Measurements from ENCODE around the gene POLD1.
"Not testable (repeated sequence)": the region's sequence is repeated elsewhere in the genome, so short reads cannot be mapped to it uniquely, and the experiment has no call there.

The POLD1 gene

DNA sequence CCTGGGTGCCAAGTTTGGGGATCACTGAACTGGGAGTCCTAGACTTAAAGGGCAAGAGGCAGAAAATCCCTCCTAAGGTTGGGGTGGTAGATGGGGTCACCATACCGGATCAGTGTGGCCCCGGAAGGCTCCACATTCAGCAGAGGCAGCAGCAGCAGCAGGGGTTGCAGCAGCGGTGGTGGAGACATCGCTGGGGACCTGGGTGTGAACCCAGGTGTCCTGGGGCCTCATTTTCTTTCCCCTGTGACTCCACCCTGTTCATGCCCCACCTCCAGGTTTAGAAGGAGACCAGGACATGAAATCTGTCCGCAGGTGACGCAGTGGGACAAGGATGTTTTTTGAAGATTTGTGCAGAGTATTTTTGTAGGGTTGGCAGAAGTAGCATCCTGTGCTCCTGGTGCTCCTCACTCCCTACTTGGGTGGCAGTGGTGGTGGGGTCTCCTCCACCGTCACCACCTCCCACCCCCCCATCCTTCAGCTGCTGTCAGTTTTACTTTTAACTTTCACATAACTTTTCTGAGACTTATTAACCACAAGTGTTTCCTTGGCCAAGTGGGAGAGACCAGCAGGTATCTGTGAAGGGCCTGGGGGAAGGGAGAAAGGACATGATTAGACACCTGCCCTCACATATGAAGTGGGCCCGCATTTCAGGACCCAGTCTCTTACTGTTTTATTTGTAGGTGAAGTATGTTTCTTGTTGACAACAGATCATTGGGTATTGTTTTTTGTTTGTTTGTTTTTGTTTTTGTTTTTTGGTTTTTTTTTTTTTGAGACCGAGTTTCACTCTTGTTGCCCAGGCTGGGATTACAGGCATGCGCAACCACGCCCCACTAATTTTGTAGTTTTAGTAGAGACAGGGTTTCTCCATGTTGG lies 18.5 kb upstream of the POLD1 start, which contains the start of gene NAPSA:
Gene NAPSA, minus strand, starts transcription at position 206 of the 873 bp plus-strand sequence. Its CDS starts 18 bp downstream, at position 188.
- DNase-seq = no peak

DNA sequence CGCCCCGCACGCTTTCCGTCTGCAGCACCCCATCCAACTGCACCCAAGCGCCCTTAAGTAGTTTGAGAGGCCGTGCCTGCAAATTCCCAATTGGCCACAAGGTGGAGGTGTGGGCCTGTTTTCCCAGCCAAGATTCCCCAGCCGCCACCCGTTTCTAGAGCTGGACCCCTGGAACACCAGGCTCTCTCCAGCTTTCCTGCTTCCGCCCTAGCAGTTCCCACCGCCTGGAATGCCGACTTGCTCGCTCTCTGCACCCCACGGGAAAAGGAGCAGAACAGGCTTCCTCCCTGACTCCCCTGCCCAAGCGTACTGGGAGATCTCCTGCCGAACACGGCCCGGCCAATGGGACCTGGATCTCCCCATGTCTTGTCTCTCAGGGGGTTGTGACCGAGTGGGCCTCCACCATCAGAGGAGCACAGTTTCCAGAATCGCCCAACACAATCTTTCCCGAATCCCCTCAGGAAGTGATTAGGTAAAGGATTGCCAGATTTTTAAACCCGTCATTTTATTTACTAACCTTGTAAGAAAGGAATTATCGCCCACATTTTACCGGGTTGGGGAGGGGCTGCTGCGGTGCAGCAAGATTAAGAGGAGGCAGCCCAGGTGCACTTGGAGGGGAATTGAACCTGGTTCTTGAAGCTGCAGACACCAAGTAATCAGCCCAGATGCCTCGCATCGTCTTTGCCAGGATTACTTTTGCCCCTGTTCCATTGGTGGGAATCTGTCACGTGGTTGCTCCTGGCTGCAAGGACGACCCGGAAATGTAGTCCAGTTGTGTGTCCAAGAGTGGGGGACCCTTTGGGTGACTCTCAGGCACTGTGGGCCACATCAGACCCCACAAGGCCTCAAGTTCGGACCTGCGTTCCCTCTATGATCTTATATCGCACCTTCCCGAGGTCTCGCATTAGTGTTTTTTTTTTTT lies 15.2 kb upstream of the POLD1 start:
- DNase-seq = peak; percentile 94

DNA sequence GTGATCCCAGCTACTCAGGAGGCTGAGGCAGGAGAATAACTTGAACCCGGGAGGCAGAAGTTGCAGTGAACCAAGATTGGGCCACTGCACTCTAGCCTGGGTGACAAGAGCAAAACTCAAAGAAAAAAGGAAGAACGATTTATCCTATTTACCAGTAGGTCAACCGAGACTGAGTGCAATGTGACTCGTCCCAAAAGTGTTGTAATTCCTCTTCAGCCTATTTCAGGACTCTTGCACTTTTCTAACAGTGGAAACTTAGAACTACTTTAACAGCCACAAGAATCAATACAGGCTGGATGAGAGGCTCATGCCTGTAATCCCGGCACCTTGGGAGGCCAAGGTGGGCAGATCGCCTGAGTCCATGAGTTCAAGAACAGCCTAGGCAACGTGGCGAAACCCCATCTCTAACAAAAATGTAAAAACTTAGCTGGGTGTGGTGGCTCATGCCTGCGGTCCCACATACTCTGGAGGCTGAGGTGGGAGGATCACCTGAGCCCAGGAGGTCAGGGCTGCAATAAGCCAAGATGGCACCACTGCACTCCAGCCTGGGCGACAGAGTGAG lies 12.2 kb upstream of the POLD1 start:
- no peak for DNase-seq

DNA sequence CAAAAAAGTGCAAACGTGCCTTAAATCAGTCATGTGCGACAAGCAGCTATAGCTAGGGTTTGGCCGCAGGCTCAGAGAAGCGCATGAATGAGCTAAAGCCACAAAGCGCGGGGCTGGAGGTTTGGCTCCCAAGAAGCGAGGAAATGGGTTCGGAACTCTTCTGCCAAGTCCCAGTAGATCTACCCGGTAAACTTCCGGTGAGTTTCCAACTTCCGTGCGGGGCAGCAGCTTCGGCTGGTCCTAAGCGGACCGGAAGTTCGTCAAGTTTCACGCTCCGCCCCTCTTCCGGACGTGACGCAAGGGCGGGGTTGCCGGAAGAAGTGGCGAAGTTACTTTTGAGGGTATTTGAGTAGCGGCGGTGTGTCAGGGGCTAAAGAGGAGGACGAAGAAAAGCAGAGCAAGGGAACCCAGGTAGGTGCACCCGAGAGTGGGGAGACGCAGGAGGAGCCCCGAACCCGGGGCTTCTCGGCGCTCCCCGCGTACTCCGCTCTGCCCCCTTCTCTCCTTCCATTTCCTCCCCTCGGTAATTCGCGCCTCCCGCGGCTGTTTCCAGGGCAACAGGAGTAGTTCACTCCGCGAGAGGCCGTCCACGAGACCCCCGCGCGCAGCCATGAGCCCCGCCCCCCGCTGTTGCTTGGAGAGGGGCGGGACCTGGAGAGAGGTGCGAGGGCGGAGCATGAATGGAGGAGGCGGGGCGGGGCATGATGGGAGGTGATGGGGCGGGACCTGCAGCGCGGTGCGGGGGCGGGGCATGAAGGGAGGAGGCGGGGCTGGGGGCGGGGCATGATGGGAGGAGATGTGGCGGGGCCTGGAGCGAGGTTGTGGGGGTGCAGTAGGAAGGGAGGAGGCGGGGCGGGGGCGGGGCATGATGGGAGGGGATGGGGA lies 7.7 kb upstream of the POLD1 start, which contains the start of gene NR1H2:
Gene NR1H2, plus strand, starts transcription at position 292 of the 885 bp plus-strand sequence. CDS start 1,149 bp downstream, outside the sequence.
- peak; percentile 99 for DNase-seq

DNA sequence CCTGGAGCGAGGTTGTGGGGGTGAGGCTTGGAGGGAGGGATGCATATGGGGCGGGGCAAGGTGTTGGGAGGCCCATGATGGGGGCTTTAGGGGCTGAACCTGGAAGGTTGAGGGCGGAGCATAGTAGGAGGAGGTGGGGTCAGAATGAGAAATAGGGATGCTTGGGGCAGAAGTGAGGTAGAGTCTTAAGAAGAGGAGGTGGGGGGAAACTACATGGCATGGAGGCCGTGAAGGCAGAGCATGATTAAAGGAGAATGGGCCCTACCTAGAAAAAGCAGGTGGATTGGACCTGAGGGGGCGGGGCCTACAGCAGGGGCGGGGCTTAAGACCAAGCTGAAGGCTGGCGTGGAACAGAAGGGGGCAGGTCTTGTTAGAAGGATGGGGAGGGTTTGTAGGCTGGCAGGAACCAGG lies 7.1 kb upstream of the POLD1 start:
- DNase-seq = peak; percentile 77

DNA sequence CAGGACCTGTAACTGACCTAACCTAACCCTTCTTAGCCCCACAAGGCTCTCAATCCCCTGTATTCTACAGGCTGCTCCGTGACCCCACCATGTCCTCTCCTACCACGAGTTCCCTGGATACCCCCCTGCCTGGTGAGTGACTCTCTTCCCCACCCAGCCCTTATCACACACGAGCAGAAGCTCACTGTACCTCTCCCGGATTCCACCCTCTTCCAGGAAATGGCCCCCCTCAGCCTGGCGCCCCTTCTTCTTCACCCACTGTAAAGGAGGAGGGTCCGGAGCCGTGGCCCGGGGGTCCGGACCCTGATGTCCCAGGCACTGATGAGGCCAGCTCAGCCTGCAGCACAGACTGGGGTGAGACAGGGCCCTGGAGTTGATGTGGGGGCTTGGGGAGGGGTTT lies 6.6 kb upstream of the POLD1 start:
- peak; percentile 76 for DNase-seq

DNA sequence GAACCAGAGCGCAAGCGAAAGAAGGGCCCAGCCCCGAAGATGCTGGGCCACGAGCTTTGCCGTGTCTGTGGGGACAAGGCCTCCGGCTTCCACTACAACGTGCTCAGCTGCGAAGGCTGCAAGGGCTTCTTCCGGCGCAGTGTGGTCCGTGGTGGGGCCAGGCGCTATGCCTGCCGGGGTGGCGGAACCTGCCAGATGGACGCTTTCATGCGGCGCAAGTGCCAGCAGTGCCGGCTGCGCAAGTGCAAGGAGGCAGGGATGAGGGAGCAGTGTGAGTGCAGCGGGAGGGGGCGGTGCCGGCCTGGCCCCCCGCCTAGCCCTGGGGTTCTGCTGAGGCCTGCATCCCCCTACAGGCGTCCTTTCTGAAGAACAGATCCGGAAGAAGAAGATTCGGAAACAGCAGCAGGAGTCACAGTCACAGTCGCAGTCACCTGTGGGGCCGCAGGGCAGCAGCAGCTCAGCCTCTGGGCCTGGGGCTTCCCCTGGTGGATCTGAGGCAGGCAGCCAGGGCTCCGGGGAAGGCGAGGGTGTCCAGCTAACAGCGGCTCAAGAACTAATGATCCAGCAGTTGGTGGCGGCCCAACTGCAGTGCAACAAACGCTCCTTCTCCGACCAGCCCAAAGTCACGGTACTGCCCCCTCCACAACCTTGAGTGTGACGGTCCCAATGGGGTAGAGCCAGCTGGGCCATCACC lies 5.8 kb upstream of the POLD1 start:
- DNase-seq = no peak

DNA sequence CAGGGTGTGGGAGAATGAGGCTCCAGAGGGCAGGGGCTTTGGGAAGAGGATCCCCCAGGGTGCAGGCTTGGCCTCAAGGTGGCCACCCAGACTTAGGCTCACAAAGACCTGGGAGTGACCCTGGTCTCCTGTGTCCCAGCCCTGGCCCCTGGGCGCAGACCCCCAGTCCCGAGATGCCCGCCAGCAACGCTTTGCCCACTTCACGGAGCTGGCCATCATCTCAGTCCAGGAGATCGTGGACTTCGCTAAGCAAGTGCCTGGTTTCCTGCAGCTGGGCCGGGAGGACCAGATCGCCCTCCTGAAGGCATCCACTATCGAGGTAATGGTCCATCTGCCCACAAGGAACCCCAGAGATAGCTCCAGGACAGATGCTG lies 5.3 kb upstream of the POLD1 start:
- DNase-seq = no peak

DNA sequence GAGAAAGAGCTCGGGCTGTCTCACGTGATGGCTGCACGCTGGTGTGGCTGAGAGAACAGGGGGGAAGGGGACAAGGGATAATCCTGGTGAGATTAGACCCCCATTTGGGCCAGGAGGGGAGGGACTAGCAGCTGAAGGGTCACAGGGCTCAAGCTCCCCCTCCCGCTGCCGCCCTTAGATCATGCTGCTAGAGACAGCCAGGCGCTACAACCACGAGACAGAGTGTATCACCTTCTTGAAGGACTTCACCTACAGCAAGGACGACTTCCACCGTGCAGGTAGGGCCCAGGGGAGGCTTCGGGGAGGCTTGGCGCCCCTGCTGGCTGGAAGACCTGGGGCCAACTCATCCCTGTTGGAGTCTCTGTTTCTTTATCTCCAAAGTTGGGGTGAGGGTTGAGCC lies 4.5 kb upstream of the POLD1 start:
- DNase-seq = no peak

DNA sequence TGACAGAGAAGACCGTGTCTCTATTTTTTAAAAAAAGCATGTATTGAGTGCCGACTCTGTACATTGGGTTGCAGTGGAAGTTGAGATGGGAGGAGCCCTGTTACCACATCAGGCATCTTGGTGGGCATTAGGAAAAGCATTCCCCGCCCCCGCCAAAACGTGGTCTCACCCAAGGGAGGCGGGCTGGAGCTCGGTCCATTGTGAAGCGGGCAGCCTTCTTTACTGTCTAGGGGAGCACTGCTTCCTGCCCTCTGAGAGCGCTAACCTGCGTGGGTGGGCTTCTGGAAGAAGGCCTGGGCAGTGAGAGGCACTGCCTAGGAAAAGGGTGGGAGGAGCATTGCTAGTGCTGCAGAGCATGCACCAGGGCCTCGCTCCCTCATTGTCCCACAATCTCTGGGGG lies 4.0 kb upstream of the POLD1 start:
- no peak for DNase-seq

DNA sequence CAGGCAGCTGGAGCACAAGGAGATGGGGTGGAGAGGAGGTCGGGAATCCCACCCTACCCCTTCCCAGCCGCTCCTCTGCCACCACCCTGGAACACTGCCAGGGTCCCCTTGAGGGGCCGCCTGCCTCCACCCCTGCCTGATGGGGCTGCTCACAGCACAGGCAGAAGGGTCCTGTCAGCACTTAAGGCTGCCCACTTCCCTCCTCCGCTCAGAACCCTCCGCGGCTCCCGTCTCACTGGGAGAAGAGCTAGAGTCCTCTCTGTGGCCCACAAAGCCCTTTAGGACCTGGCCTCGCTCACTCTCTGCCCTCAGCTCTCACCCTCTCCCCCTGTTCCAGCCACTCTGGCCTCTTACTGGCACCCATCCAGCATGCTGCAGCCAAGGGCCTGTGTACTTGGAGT lies 3.4 kb upstream of the POLD1 start:
- DNase-seq = no peak

DNA sequence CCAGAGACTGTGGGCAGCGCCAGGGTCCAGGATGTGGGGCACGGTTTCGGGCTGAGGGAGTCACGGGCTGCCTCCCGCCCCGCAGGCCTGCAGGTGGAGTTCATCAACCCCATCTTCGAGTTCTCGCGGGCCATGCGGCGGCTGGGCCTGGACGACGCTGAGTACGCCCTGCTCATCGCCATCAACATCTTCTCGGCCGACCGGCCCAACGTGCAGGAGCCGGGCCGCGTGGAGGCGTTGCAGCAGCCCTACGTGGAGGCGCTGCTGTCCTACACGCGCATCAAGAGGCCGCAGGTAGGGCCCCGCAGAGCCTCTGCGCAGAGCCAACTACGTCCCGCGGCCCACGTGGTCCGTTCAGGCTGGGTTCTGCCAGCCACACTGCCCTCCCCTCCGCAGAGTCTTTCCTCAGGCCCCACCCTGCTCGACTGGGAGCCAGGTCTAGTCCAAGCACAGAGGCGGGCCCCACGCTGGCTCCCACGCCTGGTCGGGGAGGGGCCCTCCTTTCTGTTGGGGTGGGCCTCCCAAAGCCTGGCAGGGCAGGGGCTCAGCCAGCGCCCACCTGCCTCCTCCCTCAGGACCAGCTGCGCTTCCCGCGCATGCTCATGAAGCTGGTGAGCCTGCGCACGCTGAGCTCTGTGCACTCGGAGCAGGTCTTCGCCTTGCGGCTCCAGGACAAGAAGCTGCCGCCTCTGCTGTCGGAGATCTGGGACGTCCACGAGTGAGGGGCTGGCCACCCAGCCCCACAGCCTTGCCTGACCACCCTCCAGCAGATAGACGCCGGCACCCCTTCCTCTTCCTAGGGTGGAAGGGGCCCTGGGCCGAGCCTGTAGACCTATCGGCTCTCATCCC lies 2.0 kb upstream of the POLD1 start:
- DNase-seq = no peak

DNA sequence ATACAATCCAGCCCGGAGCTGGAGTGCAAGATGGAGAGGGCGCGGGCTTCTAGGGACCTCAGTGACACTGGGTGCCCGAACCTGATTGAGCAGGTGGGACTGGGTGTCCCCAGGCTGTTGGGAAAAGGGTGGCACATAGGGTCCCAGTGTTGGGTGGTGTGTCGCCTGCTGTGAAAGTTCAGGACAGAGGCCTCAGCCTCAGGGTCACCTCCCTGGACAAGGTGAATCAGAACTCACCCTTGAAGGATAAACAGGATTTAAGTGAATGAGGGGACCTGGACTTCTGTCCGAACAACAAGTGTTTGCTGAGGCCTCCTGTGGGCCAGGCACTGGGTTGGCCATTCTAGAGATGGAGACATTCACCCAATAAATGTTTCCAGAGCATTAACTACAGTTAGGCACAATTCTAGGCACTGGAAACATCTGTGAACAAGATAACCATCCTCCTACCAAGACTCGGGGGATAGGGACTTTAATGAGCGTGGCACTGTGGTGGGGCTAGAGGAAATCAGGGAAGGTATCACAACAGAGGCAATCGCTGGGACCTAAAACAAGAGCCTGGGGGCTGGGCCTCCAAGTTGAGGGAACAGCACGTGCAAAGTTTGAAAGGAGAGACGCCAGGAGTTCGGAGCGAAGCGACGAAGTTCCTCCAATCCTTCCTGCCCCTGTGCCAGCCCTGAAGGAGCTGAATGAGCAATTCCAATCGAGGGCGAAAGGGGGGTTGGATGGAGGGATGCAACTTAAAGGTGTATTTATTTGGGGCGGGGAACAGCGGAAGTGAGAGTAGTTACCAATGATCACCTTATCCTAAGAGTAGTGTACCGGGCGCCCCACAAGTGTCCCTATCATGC lies 921 bp upstream of the POLD1 start:
- DNase-seq = no peak

DNA sequence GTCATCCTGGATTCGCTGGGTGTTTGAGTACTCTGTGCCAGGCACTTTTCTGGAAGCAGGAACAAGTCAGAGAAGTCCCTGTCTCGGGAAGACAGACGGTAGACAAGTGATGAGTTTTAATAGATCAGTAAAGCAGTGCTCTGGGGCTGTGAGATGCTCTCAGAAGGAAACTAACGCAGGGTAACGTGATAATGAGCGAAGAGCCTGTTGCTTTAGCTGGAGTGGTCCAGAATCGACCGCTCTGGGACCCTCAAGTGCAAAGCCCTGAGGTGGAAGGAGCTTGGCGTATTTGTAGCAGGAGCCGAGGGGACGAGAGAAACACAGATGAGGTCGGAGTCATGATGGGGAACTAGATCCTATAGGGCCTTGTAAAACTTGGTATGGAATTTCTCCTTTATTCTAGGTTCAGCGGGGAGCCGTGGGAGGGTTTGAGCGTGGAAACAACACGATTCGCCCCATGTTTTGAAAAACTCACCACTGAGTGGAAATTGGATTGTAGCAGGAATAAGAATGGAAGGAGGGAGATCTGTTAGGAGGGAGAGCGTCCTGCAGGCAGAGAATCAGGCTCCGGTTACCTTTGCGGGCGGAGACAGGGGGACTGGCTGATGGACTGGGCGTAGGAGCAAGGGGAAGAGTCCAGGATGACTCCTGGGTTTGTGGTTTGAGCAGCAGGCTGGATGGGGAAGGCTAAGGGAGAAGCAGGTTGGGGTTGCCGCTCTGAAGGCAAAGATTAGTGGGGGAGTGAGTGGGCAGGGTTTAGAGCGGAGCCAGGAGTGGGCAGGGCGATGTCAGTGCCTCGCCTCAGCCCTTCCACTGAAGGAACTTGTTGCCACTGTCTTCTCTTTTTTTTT lies 763 bp downstream of the POLD1 start:
- peak; percentile 51 for DNase-seq

DNA sequence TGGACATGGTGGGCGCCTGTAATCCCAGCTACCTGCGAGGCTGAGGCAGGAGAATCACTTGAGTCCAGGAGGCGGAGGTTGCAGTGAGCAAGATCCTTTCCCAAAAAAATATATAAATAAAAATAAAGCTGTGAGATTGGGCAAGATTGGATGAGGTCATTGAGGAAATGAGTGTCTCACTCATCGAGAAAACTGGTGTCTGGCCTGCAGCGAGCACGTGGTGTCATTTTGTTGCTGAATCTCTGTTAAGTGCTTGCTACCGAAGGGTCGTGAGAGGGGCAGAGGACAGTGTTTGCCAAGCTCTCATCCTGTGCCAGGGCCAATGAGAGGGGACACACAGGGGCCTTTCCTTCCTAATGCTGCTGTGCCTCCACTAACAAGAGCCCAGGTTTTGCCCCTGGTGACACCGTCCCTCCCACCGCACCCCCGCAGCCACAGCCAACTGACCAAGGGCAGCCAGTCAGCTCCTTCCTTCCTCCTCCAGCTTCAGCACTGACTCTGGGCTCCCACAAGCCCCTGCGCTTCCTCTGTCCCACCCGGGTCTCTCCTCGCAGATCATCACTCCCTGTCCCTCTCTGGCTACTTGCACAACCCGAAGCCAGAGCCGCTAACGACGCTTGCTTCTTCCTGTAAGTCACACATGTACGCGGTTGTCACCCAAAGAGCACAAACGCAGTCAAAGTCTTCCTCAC lies 3.2 kb downstream of the POLD1 start:
- DNase-seq = peak; percentile 54

DNA sequence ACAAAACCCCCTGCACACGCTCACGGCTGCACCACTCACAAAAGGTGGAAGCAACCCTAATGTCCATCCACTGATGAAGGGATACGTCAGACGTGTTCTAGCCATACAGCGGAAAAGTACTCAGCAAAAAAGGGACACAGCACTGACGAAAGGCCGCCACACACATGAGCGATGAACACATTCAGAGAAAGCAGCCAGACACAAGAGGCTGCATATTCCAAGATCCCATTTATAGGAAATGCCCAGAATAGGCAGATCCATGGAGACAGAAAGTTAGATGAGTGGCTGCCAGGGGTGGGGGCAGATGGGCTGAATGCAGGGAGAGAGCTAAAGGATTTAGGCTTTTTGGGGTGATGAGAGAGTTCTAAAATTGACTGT lies 3.7 kb downstream of the POLD1 start:
- DNase-seq = no peak

DNA sequence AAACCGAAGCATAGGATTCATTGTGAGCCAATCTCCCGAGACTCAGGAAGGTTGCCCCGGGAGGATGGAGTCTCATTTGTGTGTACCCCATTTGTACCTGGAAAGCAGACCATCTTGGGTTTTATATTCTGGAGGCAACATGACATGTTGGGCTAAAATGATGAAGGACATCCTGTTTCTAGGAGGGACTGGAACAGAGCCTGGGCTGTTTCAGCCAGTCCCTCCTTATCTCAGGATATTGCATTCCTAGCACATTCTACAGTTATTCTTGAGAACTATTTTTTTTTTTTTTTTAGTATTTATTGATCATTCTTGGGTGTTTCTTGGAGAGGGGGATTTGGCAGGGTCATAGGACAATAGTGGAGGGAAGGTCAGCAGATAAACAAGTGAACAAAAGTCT lies 6.1 kb downstream of the POLD1 start:
- DNase-seq = not testable (repeated sequence)

DNA sequence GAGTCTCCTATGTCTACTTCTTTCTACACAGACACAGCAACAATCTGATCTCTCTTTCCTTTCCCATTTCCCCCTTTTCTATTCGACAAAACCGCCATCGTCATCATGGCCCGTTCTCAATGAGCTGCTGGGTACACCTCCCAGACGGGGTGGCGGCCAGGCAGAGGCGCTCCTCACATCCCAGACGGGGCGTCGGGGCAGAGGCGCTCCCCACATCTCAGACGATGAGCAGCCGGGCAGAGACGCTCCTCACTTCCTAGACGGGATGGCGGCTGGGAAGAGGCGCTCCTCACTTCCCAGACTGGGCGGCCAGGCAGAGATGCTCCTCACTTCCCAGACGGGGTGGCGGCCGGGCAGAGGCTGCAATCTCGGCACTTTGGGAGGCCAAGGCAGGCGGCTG lies 6.8 kb downstream of the POLD1 start:
- DNase-seq = not testable (repeated sequence)

Measured in hematopoietic multipotent progenitor cell treated with erythropoietin and hydrocortisone succinate and interleukin-3 and kit ligand, for 4 days (in vitro differentiated cells).